A549 (cell line): ENCODE results near the gene STYX. TPM values are rescaled to one million over a fixed set of nuclear protein-coding genes. Genes with fewer than 3 reads are reported as not detected.

Experiments
- ATAC-seq, 2 experiments: fragments of 200-7000 bp in 1 of 2; fragments of >200 bp in 1 of 2; cut with Nextera tagmentation in 1 of 2; cut with Tn5 transposase in 1 of 2; 3 replicates each; pipeline versions ENCODE4 v1.8.0 to v1.9.1; 2018 to 2020; ENCODE audit warnings: mild to moderate bottlenecking in 1 of 2, moderate library complexity in 1 of 2
- CTCF ChIA-PET: fragments of 300-600 bp; sonication (Branson Sonifier 250); formaldehyde crosslinking; extraction: SDS; loops from one replicate; lab custom pipeline; 2021; ENCODE audit warnings: antibody characterized with exemption, inconsistent platforms; lab: Yijun Ruan, JAX
- POLR2A ChIA-PET: fragments of 350-600 bp; formaldehyde crosslinking; extraction: SDS; loops from one replicate; lab custom pipeline; 2021; ENCODE audit warnings: antibody characterized with exemption, inconsistent platforms; lab: Yijun Ruan, JAX
- DNase-seq, 2 experiments: peaks; one replicate each; pipeline versions ENCODE4 v3.0.0 to v3.0.0-alpha.2; 2011 to 2016; ENCODE audit warnings: low read depth in 1 of 2, low spot score in 1 of 2
- FAIRE-seq: peaks from 2 replicates; lab custom pipeline; 2011; peaks lifted over from hg19 to GRCh38; lab: Jason Lieb, UNC
- H3K27ac ChIP-seq, 2 experiments: fragments of >200 bp; sonication (Bioruptor Twin); formaldehyde crosslinking; 3 replicates each; pipeline ENCODE4 v1.5.1; 2016 to 2017
- H3K4me1 ChIP-seq: fragments of >200 bp; sonication (Bioruptor Twin); formaldehyde crosslinking; 3 replicates; pipeline ENCODE4 v1.6.1; 2016
- H3K4me2 ChIP-seq: fragments of >200 bp; sonication (Bioruptor Twin); formaldehyde crosslinking; 3 replicates; pipeline ENCODE4 v1.6.1; 2016
- H3K4me3 ChIP-seq: fragments of >200 bp; sonication (Bioruptor Twin); formaldehyde crosslinking; 3 replicates; pipeline ENCODE4 v1.5.1; 2016
- H3K9me3 ChIP-seq: fragments of >200 bp; sonication (Bioruptor Twin); formaldehyde crosslinking; 3 replicates; pipeline ENCODE4 v1.6.1; 2016
- ATOH8 ChIP-seq: fragments of 250-450 bp; sonication (Bioruptor Pico); IDR thresholded peaks from 2 replicates; pipeline ENCODE4 v1.5.0; 2020; ENCODE audit warnings: low read depth, mild to moderate bottlenecking, moderate library complexity
- BHLHE40 ChIP-seq: IDR thresholded peaks from 2 replicates; pipeline ENCODE4 v1.6.1; 2012; ENCODE audit warnings: low read depth, low read length, inconsistent platforms
- CBX2 ChIP-seq: fragments of 200-600 bp; sonication (generic); IDR thresholded peaks from 2 replicates; pipeline ENCODE4 v1.6.1; 2016; ENCODE audit warnings: low read depth, mild to moderate bottlenecking, borderline replicate concordance
- CEBPB ChIP-seq, 2 experiments: fragments of >200 bp in 1 of 2; sonication (Bioruptor Twin) in 1 of 2; formaldehyde crosslinking in 1 of 2; IDR thresholded peaks; 2 replicates each; pipeline ENCODE4 v1.6.1; 2012 to 2016
- CHD2 ChIP-seq: fragments of 150-350 bp; IDR thresholded peaks from 2 replicates; pipeline ENCODE4 v1.6.1; 2014; ENCODE audit warnings: low read length; ENCODE audit not compliant: partially characterized antibody
- CHD4 ChIP-seq: fragments of 200-600 bp; sonication (generic); IDR thresholded peaks from 2 replicates; pipeline ENCODE4 v1.6.1; 2016; ENCODE audit warnings: antibody characterized with exemption, mild to moderate bottlenecking, borderline replicate concordance
- EHF ChIP-seq: fragments of 250-450 bp; sonication (Bioruptor Pico); IDR thresholded peaks from 2 replicates; pipeline ENCODE4 v1.5.0; 2020; ENCODE audit warnings: mild to moderate bottlenecking
- EP300 ChIP-seq, 2 experiments: fragments of >200 bp; sonication (Bioruptor Twin); formaldehyde crosslinking; IDR thresholded peaks; 2 replicates in 1 of 2; 3 replicates in 1 of 2; pipeline ENCODE4 v1.6.1; 2016 to 2017
- ESRRA ChIP-seq: fragments of 150-350 bp; IDR thresholded peaks from 2 replicates; pipeline ENCODE4 v1.6.1; 2014; ENCODE audit warnings: mild to moderate bottlenecking, low read length, borderline replicate concordance
- FOSB ChIP-seq: fragments of 250-450 bp; sonication (Bioruptor Pico); IDR thresholded peaks from 2 replicates; pipeline ENCODE4 v1.5.0; 2020; ENCODE audit warnings: mild to moderate bottlenecking, moderate library complexity
- GATA3 ChIP-seq: IDR thresholded peaks from 2 replicates; pipeline ENCODE4 v1.6.1; 2012; ENCODE audit warnings: borderline replicate concordance
- HDAC2 ChIP-seq: fragments of 200-600 bp; sonication (generic); IDR thresholded peaks from 2 replicates; pipeline ENCODE4 v1.6.1; 2016
- HES2 ChIP-seq: fragments of >200 bp; sonication (Bioruptor Twin); formaldehyde crosslinking; IDR thresholded peaks from 2 replicates; pipeline ENCODE4 v1.6.1; 2016
- HEYL ChIP-seq: fragments of 250-450 bp; sonication (Bioruptor Pico); IDR thresholded peaks from 2 replicates; pipeline ENCODE4 v1.8.0; 2021; ENCODE audit warnings: mild to moderate bottlenecking, moderate library complexity
- HOXB5 ChIP-seq: fragments of 250-450 bp; sonication (Bioruptor Pico); IDR thresholded peaks from 2 replicates; pipeline ENCODE4 v1.5.0; 2020; ENCODE audit warnings: mild to moderate bottlenecking, moderate library complexity
- JUNB ChIP-seq: fragments of >200 bp; sonication (Bioruptor Twin); formaldehyde crosslinking; IDR thresholded peaks from 2 replicates; pipeline ENCODE4 v1.6.1; 2016
- KDM1A ChIP-seq: fragments of 200-600 bp; sonication (generic); IDR thresholded peaks from 2 replicates; pipeline ENCODE4 v1.6.1; 2016; ENCODE audit warnings: low read depth, mild to moderate bottlenecking
- MAX ChIP-seq: IDR thresholded peaks from 2 replicates; pipeline ENCODE4 v1.6.1; 2012
- MAZ ChIP-seq: fragments of 150-350 bp; IDR thresholded peaks from 2 replicates; pipeline ENCODE4 v1.6.1; 2014; ENCODE audit warnings: antibody characterized with exemption, low read depth, low read length, borderline replicate concordance
- MYC ChIP-seq: IDR thresholded peaks from 2 replicates; pipeline ENCODE4 v1.6.1; 2012; ENCODE audit warnings: mild to moderate bottlenecking, inconsistent platforms, low read length, improper control_type of control experiment, borderline replicate concordance
- NFE2L2 ChIP-seq: fragments of 150-350 bp; conservative IDR thresholded peaks from 2 replicates; pipeline ENCODE4 v1.6.1; 2014; ENCODE audit warnings: low read length
- NPAS2 ChIP-seq: fragments of 250-450 bp; sonication (Bioruptor Pico); IDR thresholded peaks from 2 replicates; pipeline ENCODE4 v1.8.0; 2022; ENCODE audit warnings: mild to moderate bottlenecking, moderate library complexity, borderline replicate concordance
- PBX3 ChIP-seq: IDR thresholded peaks from 2 replicates; pipeline ENCODE4 v1.6.1; 2012
- RAD21 ChIP-seq, 2 experiments: fragments of >200 bp in 1 of 2; sonication (Bioruptor Twin) in 1 of 2; formaldehyde crosslinking in 1 of 2; IDR thresholded peaks in 1 of 2; conservative IDR thresholded peaks in 1 of 2; 2 replicates in 1 of 2; 3 replicates in 1 of 2; pipeline ENCODE4 v1.6.1; 2012 to 2018; ENCODE audit warnings: inconsistent platforms in 1 of 2
- RARB ChIP-seq: fragments of 250-450 bp; sonication (Bioruptor Pico); IDR thresholded peaks from 2 replicates; pipeline ENCODE4 v1.8.0; 2021; ENCODE audit warnings: mild to moderate bottlenecking, moderate library complexity
- RFX5 ChIP-seq: fragments of 450-650 bp; IDR thresholded peaks from 2 replicates; pipeline ENCODE4 v1.7.1; 2014; ENCODE audit warnings: antibody characterized with exemption, mild to moderate bottlenecking, moderate library complexity
- SREBF2 ChIP-seq: fragments of 450-650 bp; IDR thresholded peaks from 2 replicates; pipeline ENCODE4 v1.6.1; 2014; ENCODE audit warnings: mild to moderate bottlenecking, moderate library complexity
- TFCP2L1 ChIP-seq: fragments of 250-450 bp; sonication (Bioruptor Pico); IDR thresholded peaks from 2 replicates; pipeline ENCODE4 v1.5.0; 2021; ENCODE audit warnings: mild to moderate bottlenecking
- TP53 ChIP-seq: fragments of 250-450 bp; sonication (Bioruptor Pico); IDR thresholded peaks from 2 replicates; pipeline ENCODE4 v1.5.0; 2021; ENCODE audit warnings: mild to moderate bottlenecking, moderate library complexity
- ZC3H11A ChIP-seq: fragments of 450-650 bp; IDR thresholded peaks from 2 replicates; pipeline ENCODE4 v1.6.1; 2014; ENCODE audit warnings: antibody characterized with exemption, mild to moderate bottlenecking
- ZFP36 ChIP-seq: fragments of 450-650 bp; IDR thresholded peaks from 2 replicates; pipeline ENCODE4 v1.6.1; 2014; ENCODE audit warnings: borderline replicate concordance; ENCODE audit not compliant: partially characterized antibody
- WGBS: methylation state at CpG from one replicate; pipeline ENCODE4 v1.1.6; 2017; ENCODE audit errors: missing lambda C conversion rate; 5-methylcytosine and 5-hydroxymethylcytosine counted together
- polyA plus RNA-seq, 4 experiments: library from polyadenylated mRNA; depleted of rRNA in 3 of 4; stranded (reverse); fragments of >200 nt; fragmentation: RNase III in 1 of 4; extraction: RNeasy Plus Mini Kit Qiagen cat#74134 plus additional on column Dnase treatment in 1 of 4; gene quantifications; 2 replicates in 3 of 4; 3 replicates in 1 of 4; pipeline ENCODE4 v1.2.3, GENCODE V29; 2011 to 2017

STYX gene
- polyA plus RNA-seq, 2 of the 4 experiments (the other 2 are of a cell fraction), result 7.6 to 12.0 TPM

- ChIA-PET POLR2A (no interaction called here), CTCF (interaction anchor here (0.7 to 1.6 kb wide), 2 partner anchors 11 to 49 kb away, joined by 3 to 4 read pairs; no protein-coding TSS in a partner anchor)
- Histone ChIP-seq H3K4me1 (peaks cover 9% of the 10 kb centered on the region; the same call in 2 of the 3 replicates), H3K9me3 (no peaks in the 10 kb centered on the region), H3K4me3 (no peak overlapping the region), H3K27ac (no peak overlapping the region), H3K4me2 (no peak overlapping the region)
- FAIRE-seq (no peak), DNase-seq (no peak), ATAC-seq (no peak)
- WGBS, result 92% methylated on average over 9 of the region's 9 CpGs
- TF ChIP-seq NPAS2 (CRISPR knock-in tag) (no peak), ZC3H11A (no peak), FOSB (no peak), BHLHE40 (no peak), PBX3 (no peak), KDM1A (no peak), MAX (no peak)
Observed at GRCh38 chr14:52733824-52734223, 3.9 kb downstream of the STYX start.

GRCh38 chr14:52735921-52736489, 6.0 kb downstream of the STYX start:
- Histone ChIP-seq H3K4me2 (no peak overlapping the region), H3K9me3 (no peaks in the 10 kb centered on the region), H3K4me1 (0 out of 3 replicates have a peak, but pooled peaks cover 3% of the 10 kb centered on the region), H3K27ac (no peak overlapping the region)
- ChIA-PET POLR2A (no interaction called here), CTCF (no interaction called here)
- FAIRE-seq, result peak; percentile 90
- no peak for ATAC-seq
- 79% methylated on average over 1 of the region's 1 CpG for WGBS
- TF ChIP-seq HOXB5 (CRISPR knock-in tag) (no peak), MYC (no peak), BHLHE40 (no peak), ZFP36 (no peak), CBX2 (no peak), TP53 (no peak), EP300 (IDR thresholded peaks at IDR 0.05) (no peak), HEYL (no peak), SREBF2 (no peak), CHD4 (no peak), CHD2 (no peak), GATA3 (no peak), RFX5 (no peak), ATOH8 (CRISPR knock-in tag) (no peak), EHF (CRISPR knock-in tag) (no peak), TFCP2L1 (CRISPR knock-in tag) (no peak), HES2 (no peak)
- TF ChIP-seq, all 56 proteins: peak for 0
- H3K4me3 ChIP-seq, result no peak overlapping the region
- no peak for DNase-seq

- Histone ChIP-seq H3K4me3 (no peak overlapping the region), H3K4me1 (no peaks in the 10 kb centered on the region), H3K9me3 (no peaks in the 10 kb centered on the region), H3K27ac (no peak overlapping the region), H3K4me2 (no peak overlapping the region)
- CTCF ChIA-PET, result no interaction called here
- no peak for DNase-seq
- POLR2A ChIA-PET, result no interaction called here
- FAIRE-seq, result no peak
- ATAC-seq, result no peak
- no peak for TF ChIP-seq SREBF2
- no peak for TF ChIP-seq HOXB5 (CRISPR knock-in tag)
- TF ChIP-seq PBX3, result no peak
- no peak for TF ChIP-seq GATA3
- TF ChIP-seq NFE2L2, result no peak
- TF ChIP-seq RAD21 (conservative IDR thresholded peaks at IDR 0.05 in 1 of 2, IDR thresholded peaks at IDR 0.05 in 1 of 2), result no peak
- no peak for TF ChIP-seq ESRRA
- TF ChIP-seq MAZ, result no peak
- TF ChIP-seq JUNB, result no peak
- TF ChIP-seq HDAC2, result no peak
- no peak for TF ChIP-seq RARB (CRISPR knock-in tag)
- TF ChIP-seq BHLHE40, result no peak
- no peak for TF ChIP-seq FOSB
- no peak for TF ChIP-seq CHD2
- no peak for TF ChIP-seq CBX2
- TF ChIP-seq CEBPB (IDR thresholded peaks at IDR 0.05), result no peak
- no peak for TF ChIP-seq ZFP36
Observed at GRCh38 chr14:52738409-52738808, 8.4 kb downstream of the STYX start.
